ENCODE measurements around the gene ZNF678.
"Not testable (repeated sequence)": the region's sequence is repeated elsewhere in the genome, so short reads cannot be mapped to it uniquely, and the experiment has no call there.

ZNF678 gene

GRCh38 chr1:227551881-227552280, 11.5 kb upstream of the ZNF678 start:
- not testable (repeated sequence) for ATAC-seq

GRCh38 chr1:227556288-227556687, 7.1 kb upstream of the ZNF678 start:
- no peak for ATAC-seq
- no peak for TF ChIP-seq TSHZ2 (CRISPR knock-in tag; IDR thresholded peaks at IDR 0.05)
- TF ChIP-seq TOX (CRISPR knock-in tag; IDR thresholded peaks at IDR 0.05; ENCODE audit: borderline replicate concordance): no peak
- TF ChIP-seq PPARA (CRISPR knock-in tag; IDR thresholded peaks at IDR 0.05; ENCODE audit: borderline replicate concordance): no peak
- TF ChIP-seq ZFP30 (CRISPR knock-in tag; IDR thresholded peaks at IDR 0.05): no peak
- no peak for TF ChIP-seq ZFP3 (CRISPR knock-in tag; IDR thresholded peaks at IDR 0.05)
- TF ChIP-seq, protein P1, sequence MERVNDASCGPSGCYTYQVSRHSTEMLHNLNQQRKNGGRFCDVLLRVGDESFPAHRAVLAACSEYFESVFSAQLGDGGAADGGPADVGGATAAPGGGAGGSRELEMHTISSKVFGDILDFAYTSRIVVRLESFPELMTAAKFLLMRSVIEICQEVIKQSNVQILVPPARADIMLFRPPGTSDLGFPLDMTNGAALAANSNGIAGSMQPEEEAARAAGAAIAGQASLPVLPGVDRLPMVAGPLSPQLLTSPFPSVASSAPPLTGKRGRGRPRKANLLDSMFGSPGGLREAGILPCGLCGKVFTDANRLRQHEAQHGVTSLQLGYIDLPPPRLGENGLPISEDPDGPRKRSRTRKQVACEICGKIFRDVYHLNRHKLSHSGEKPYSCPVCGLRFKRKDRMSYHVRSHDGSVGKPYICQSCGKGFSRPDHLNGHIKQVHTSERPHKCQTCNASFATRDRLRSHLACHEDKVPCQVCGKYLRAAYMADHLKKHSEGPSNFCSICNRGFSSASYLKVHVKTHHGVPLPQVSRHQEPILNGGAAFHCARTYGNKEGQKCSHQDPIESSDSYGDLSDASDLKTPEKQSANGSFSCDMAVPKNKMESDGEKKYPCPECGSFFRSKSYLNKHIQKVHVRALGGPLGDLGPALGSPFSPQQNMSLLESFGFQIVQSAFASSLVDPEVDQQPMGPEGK (CRISPR knock-in tag; IDR thresholded peaks at IDR 0.05; ENCODE audit: borderline replicate concordance): no peak
- no peak for TF ChIP-seq ZC3H10 (CRISPR knock-in tag; IDR thresholded peaks at IDR 0.05)

DNA sequence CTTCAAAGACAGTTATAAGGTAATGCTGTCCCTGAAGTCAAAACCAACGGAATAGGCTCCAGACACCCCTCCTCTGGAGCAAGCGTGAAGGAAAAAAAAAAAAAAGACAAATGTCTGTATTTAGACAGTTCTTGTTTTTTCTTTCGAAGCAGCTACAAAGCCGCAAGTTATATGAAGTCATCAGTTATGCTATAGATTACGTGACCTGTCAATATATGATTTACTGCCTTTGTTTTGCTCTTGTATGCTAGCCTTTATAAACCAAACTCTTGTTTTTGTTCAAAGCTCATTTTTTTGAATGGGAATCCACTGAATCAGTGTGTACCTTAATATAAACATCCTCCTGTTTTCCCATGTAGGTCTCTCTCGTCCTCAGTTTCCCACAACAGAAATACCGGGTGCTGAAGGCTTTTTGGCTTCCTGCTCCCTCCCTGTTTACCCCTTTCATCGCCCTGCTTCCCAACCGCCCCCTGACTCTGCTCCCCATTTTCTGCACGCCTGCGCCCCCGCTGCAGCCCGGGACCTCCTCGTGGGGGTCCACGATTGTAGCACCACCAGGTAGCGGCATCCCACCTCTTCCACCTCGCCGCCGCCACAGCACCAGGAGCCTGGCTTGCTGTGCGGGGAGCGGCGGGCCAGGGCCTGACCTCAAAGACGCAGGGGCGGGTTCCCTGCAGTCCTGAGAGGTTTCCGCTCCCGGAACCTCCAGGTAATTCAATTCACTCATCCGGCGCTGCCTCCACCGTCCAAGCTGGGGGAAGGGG, 5.2 kb upstream of the ZNF678 start:
- no peak for TF ChIP-seq ARNTL (CRISPR knock-in tag; IDR thresholded peaks at IDR 0.05; ENCODE audit: borderline replicate concordance, low read depth)
- no peak for TF ChIP-seq ZNF8 (CRISPR knock-in tag; IDR thresholded peaks at IDR 0.05)
- TF ChIP-seq ISL1 (CRISPR knock-in tag; IDR thresholded peaks at IDR 0.05): no peak
- no peak for TF ChIP-seq SNAI2 (CRISPR knock-in tag; IDR thresholded peaks at IDR 0.05)
- TF ChIP-seq TOX (CRISPR knock-in tag; IDR thresholded peaks at IDR 0.05; ENCODE audit: borderline replicate concordance): no peak
- TF ChIP-seq RARB (CRISPR knock-in tag; IDR thresholded peaks at IDR 0.05): no peak
- no peak for TF ChIP-seq TCF4 (CRISPR knock-in tag; IDR thresholded peaks at IDR 0.05; ENCODE audit: borderline replicate concordance)
- no peak for TF ChIP-seq GLIS3 (CRISPR knock-in tag; IDR thresholded peaks at IDR 0.05)
- TF ChIP-seq ZNF70 (CRISPR knock-in tag; IDR thresholded peaks at IDR 0.05): no peak
- TF ChIP-seq ESRRG (CRISPR knock-in tag; IDR thresholded peaks at IDR 0.05): no peak
- TF ChIP-seq, protein P2, sequence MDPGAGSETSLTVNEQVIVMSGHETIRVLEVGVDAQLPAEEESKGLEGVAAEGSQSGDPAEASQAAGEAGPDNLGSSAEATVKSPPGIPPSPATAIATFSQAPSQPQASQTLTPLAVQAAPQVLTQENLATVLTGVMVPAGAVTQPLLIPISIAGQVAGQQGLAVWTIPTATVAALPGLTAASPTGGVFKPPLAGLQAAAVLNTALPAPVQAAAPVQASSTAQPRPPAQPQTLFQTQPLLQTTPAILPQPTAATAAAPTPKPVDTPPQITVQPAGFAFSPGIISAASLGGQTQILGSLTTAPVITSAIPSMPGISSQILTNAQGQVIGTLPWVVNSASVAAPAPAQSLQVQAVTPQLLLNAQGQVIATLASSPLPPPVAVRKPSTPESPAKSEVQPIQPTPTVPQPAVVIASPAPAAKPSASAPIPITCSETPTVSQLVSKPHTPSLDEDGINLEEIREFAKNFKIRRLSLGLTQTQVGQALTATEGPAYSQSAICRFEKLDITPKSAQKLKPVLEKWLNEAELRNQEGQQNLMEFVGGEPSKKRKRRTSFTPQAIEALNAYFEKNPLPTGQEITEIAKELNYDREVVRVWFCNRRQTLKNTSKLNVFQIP (CRISPR knock-in tag; IDR thresholded peaks at IDR 0.05; ENCODE audit: borderline replicate concordance, low read depth): no peak
- TF ChIP-seq ZFP3 (CRISPR knock-in tag; IDR thresholded peaks at IDR 0.05): no peak
- TF ChIP-seq CSDC2 (CRISPR knock-in tag; IDR thresholded peaks at IDR 0.05): no peak
- no peak for TF ChIP-seq TSHZ2 (CRISPR knock-in tag; IDR thresholded peaks at IDR 0.05)
- no peak for TF ChIP-seq OSR1 (CRISPR knock-in tag; IDR thresholded peaks at IDR 0.05)
- TF ChIP-seq, protein P3, sequence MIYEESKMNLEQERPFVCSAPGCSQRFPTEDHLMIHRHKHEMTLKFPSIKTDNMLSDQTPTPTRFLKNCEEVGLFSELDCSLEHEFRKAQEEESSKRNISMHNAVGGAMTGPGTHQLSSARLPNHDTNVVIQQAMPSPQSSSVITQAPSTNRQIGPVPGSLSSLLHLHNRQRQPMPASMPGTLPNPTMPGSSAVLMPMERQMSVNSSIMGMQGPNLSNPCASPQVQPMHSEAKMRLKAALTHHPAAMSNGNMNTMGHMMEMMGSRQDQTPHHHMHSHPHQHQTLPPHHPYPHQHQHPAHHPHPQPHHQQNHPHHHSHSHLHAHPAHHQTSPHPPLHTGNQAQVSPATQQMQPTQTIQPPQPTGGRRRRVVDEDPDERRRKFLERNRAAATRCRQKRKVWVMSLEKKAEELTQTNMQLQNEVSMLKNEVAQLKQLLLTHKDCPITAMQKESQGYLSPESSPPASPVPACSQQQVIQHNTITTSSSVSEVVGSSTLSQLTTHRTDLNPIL (CRISPR knock-in tag; IDR thresholded peaks at IDR 0.05; ENCODE audit: low read depth): no peak
- ATAC-seq: no peak
